Measurements from ENCODE around the gene ANKLE1.

ANKLE1 gene

DNA sequence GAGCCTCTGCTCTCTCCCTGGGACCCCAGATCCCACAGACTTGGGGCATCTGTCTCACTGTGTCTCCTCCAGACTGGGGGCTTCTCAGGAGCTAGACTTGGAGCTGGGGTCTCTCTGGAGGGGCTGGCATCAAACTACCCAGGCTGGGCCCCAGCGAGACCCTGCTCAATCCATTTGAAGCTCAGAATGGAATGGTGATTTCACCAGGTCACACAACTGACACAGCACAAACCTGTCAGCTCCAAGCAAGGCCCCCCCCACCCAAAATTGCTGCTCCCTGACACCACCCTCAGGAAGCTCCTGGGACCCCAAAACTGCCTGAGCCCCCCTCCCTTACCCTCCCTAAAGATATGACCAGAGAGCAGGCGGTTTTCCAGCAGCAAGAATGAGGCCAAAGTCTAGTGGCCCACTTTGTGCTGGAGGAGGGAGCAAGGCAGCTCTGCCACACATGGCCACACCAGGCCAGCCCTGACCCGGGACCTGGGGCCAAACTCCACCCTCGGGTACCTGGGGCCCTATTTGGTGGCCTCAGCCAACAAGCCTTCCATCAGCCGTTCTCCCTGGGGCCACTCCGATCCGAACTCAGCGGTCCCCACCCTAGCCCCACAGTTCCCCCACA, 38.4 kb upstream of the ANKLE1 start:
- H3K4me3 ChIP-seq (ENCODE audit: low read depth, low read length): peak overlapping the region; percentile 80
- no peak for DNase-seq (ENCODE audit: low read depth, low spot score)
- in situ Hi-C loops (cut with HindIII; ENCODE audit: low sequenced_read_pairs): no loop called here
- TF ChIP-seq, protein P1, sequence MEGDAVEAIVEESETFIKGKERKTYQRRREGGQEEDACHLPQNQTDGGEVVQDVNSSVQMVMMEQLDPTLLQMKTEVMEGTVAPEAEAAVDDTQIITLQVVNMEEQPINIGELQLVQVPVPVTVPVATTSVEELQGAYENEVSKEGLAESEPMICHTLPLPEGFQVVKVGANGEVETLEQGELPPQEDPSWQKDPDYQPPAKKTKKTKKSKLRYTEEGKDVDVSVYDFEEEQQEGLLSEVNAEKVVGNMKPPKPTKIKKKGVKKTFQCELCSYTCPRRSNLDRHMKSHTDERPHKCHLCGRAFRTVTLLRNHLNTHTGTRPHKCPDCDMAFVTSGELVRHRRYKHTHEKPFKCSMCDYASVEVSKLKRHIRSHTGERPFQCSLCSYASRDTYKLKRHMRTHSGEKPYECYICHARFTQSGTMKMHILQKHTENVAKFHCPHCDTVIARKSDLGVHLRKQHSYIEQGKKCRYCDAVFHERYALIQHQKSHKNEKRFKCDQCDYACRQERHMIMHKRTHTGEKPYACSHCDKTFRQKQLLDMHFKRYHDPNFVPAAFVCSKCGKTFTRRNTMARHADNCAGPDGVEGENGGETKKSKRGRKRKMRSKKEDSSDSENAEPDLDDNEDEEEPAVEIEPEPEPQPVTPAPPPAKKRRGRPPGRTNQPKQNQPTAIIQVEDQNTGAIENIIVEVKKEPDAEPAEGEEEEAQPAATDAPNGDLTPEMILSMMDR (IDR thresholded peaks at IDR 0.05; ENCODE audit: low read depth, low read length): no peak

DNA sequence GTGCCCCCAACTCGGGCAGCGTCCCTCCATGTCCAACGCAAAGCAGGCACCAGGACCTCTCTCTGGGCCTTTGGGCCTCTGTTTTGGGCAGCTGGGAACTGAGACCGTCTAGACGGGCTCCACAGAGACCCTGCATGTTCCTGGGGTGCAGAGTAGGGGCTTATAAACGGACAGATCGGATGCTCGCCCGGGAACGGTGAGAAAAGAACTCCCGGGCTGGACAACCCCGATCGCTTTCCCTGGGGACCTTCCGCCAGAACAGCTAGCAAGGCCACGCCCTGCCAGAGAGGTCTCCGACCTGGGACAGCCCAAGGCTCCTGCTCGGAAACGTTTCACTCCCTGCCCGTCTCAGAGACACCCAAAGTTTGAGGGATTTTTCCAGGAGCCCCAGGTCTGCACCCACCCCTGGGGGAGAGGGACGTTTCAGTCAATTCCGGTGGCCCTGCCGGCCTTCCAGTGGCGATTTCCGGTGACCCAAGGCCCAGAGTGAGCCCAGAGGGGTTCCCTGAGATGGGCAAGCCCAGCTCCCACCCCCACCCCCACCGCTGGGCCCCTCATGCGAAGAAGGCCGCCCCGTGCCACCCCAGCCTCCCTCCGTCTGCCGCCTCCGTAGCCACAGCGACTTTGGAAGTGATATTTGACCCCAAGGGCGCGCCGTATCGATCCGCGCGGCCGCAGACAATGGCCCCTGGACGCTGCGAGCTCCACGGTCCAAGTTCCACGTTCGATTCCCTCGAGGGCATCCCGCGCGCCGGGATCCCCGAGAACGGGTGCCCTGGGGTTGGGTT, 37.7 kb upstream of the ANKLE1 start:
- DNase-seq (ENCODE audit: low read depth, low spot score): no peak
- TF ChIP-seq, protein P1 (IDR thresholded peaks at IDR 0.05; ENCODE audit: low read depth, low read length): no peak

DNA sequence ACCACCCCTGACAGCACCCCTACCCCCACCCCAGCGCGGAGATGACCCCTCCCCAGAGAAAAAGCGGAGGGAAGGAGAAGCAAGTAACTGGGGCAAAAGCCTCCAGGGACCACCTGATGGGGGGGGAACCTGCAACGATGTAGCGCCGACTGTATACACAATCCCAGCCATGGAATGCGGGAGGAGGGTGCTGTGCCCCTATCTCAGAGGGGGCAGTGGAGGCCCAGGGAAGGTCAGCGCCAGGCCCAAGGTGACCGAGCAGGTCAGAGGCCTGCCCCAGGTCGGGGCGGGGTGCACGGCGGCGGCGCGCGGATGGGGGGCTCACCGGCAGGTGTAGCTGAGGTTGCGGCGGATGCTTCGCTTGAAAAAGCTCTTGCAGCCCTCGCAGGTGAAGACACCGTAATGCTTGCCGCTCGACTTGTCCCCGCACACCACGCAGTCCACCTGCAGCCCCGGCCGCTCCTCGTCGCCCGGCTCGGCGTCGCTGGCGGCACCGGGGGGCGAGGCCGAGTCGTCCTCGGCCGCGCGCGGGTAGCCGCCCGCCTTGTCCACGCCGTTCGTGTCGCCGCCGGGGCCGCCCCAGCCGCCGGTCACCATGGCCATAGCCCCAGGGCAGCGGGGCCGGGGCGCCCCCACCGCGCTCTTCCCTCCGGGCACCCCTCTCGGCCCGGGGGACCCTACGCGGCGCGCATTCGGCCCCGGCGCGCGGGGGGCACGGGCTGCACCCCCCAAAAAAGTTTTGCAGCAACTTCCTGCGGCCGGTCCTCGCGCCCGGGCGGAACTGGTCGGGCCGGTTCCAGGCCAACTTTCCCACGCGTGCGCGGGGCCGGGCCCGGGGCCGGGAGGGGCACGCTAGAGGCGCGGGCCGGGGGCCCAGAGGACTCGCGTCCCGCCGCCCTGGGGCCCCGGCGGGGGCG, 36.8 kb upstream of the ANKLE1 start:
- in situ Hi-C loops (cut with HindIII; ENCODE audit: low sequenced_read_pairs): no loop called here
- H3K4me3 ChIP-seq (ENCODE audit: low read depth, low read length): peak overlapping the region; percentile 80
- TF ChIP-seq, protein P1 (IDR thresholded peaks at IDR 0.05; ENCODE audit: low read depth, low read length): no peak
- no peak for DNase-seq (ENCODE audit: low read depth, low spot score)

More for the DNA sequence above, 37.7 kb upstream of the ANKLE1 start:
- peak overlapping the region; percentile 80 for H3K4me3 ChIP-seq (ENCODE audit: low read depth, low read length)
- in situ Hi-C loops (cut with HindIII; ENCODE audit: low sequenced_read_pairs): no loop called here

DNA sequence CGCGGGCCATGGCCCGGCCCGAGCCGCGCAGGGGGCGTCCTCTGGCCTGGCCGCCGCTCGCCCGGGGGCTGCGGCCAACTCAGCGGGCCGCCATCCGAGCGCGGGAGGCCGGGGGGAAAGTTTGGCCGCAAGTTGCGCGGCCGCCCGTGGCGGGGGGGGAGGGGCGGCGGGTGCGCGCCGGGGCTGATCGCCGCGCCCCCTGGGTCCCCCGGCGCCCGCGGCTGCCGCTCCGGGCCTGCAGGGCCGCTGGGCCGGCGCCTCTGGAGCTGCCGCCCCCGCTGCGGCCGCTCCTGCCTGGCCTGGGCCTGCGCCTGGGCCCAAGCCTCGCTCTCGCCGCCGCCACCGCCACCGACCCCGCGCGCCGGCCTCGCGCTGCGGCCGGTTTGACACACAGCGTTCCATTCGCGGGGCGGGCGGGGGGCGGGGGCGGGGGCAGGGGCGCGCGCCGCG, 36.1 kb upstream of the ANKLE1 start, which contains the start of gene NR2F6:
Gene NR2F6 (minus strand): TSS at position 385 of the 450 bp plus-strand sequence. CDS start 699 bp downstream, outside the sequence.
- no peak for DNase-seq (ENCODE audit: low read depth, low spot score)
- TF ChIP-seq, protein P1 (IDR thresholded peaks at IDR 0.05; ENCODE audit: low read depth, low read length): no peak
- H3K4me3 ChIP-seq (ENCODE audit: low read depth, low read length): peak within 1 kb of the TSS; percentile 80
- in situ Hi-C loops (cut with HindIII; ENCODE audit: low sequenced_read_pairs): no loop called here

DNA sequence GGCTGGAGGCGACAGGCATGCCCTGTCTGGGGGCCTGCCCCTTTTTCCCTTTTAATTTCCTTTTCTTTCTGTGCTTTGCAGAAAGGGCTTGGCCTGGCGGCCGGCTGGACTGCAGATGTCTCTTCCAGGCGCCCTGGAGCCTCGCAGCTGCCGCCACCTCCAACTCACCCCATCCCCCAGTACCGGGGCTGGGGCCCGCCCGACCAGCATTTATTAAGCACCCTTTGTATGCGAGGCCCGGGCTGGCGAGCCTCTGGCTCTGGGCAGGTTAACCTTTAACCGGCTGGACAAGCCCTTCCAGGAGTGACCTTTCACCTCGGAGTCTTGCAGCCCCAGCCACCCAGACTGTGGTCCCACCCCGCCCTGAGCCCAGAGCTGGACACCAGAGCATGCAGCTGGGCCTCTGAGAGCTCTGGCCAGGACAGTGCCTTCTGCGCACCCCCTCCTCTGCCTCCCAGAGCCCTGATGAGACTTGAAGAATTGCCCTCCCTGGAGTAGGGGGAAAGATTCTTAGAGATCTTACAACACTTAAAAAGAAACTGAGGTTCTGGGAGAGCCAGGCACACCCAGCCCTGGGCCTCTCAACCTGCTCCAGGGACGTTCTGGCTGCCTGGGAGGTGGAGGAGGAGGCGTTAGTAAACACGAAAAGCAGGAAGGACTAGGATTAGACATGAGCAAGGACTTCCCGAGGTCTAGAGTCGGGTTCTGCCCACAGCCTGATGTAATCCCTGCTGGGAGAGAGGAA, 34.8 kb upstream of the ANKLE1 start:
- TF ChIP-seq, protein P1 (IDR thresholded peaks at IDR 0.05; ENCODE audit: low read depth, low read length): no peak
- DNase-seq (ENCODE audit: low read depth, low spot score): peak; percentile 43
- no peak overlapping the region for H3K4me3 ChIP-seq (ENCODE audit: low read depth, low read length)
- in situ Hi-C loops (cut with HindIII; ENCODE audit: low sequenced_read_pairs): no loop called here

All from astrocyte of the spinal cord (primary cell).